Nephron progenitor cell (in vitro differentiated cells): Measurements from ENCODE around the gene DNAJB13.
A peak's percentile ranks its signal among the peaks of the same experiment; 100 is the strongest.

Experiments used
- DNase-seq: peaks from one replicate; pipeline ENCODE4 v3.0.0; 2021
- H3K27ac Mint-ChIP-seq: 2 replicates; pipeline ENCODE4 v1.8.0; 2021; ENCODE audit warnings: mild to moderate bottlenecking, moderate library complexity, mixed read lengths
- H3K27me3 Mint-ChIP-seq: 2 replicates; pipeline ENCODE4 v1.8.0; 2021; ENCODE audit warnings: mild to moderate bottlenecking, low read depth, mixed read lengths; ENCODE audit not compliant: poor library complexity
- H3K36me3 Mint-ChIP-seq: 2 replicates; pipeline ENCODE4 v1.8.0; 2021; ENCODE audit warnings: low read depth, mixed read lengths
- H3K4me1 Mint-ChIP-seq: 2 replicates; pipeline ENCODE4 v1.8.0; 2021; ENCODE audit warnings: mixed read lengths
- H3K4me3 Mint-ChIP-seq: 2 replicates; pipeline ENCODE4 v1.8.0; 2021; ENCODE audit warnings: mild to moderate bottlenecking, moderate library complexity, mixed read lengths
- H3K9me3 Mint-ChIP-seq: 2 replicates; pipeline ENCODE4 v1.8.0; 2021; ENCODE audit warnings: mild to moderate bottlenecking, moderate library complexity, mixed read lengths
- TF ChIP-seq, protein P1 (sequence below): fragments of 200-600 bp; sonication (generic); IDR thresholded peaks from 2 replicates; pipeline ENCODE4 v1.5.0; 2021; ENCODE audit warnings: antibody characterized with exemption

DNAJB13 gene, protein sequence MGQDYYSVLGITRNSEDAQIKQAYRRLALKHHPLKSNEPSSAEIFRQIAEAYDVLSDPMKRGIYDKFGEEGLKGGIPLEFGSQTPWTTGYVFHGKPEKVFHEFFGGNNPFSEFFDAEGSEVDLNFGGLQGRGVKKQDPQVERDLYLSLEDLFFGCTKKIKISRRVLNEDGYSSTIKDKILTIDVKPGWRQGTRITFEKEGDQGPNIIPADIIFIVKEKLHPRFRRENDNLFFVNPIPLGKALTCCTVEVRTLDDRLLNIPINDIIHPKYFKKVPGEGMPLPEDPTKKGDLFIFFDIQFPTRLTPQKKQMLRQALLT

DNA sequence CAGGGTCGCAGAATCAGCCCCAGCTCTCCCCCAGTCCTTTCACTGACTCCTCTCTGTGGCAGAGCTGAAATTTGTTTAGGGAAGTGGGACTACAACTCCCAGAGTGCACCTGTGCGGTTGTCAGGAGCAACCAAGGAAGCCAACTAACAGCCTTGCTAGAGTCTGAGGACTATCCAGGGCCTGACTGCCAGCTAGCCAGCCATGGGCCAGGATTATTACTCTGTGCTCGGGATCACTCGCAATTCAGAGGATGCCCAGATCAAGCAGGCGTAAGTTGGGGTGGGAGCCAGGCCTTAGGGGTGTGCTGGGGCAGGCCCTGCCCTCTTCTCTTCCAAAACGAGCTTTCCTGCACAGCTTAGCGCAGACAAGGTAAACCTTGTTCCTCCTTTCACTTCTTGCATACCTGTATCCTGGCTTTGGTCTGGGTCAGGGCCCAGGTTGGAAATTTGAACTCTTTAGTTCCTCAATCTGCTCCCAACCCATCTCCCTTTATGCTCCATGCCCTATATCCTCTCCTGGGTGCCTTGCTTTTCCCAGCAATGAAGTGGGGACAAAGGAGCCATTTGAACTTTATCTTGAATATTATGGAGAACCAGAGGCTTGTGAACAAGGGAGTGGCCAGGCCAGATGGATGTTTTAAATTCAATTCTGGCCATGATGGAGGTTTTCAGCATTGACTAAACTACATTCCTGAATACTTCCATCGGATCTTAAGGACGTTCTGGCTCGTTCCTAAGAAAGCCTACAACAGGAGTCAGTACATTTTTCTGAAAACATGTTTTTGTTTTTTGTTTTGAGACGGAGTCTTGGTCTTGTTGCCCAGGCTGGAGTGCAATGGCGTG, at the start of gene DNAJB13:
DNAJB13 (plus strand) TSS at position 158 of the 842 bp plus-strand sequence; CDS start at position 202, 44 bp downstream.
- peak; percentile 68 for DNase-seq
- no peak within 1 kb of the TSS for H3K4me3 Mint-ChIP-seq
- peak within 1 kb of the TSS; percentile 49 for H3K27ac Mint-ChIP-seq
- H3K9me3 Mint-ChIP-seq = peaks cover 10% of the 10 kb centered on the region
- peaks cover 15% of the 10 kb centered on the region for H3K36me3 Mint-ChIP-seq
- peaks cover 40% of the 10 kb centered on the region for H3K4me1 Mint-ChIP-seq
- TF ChIP-seq, protein P1, sequence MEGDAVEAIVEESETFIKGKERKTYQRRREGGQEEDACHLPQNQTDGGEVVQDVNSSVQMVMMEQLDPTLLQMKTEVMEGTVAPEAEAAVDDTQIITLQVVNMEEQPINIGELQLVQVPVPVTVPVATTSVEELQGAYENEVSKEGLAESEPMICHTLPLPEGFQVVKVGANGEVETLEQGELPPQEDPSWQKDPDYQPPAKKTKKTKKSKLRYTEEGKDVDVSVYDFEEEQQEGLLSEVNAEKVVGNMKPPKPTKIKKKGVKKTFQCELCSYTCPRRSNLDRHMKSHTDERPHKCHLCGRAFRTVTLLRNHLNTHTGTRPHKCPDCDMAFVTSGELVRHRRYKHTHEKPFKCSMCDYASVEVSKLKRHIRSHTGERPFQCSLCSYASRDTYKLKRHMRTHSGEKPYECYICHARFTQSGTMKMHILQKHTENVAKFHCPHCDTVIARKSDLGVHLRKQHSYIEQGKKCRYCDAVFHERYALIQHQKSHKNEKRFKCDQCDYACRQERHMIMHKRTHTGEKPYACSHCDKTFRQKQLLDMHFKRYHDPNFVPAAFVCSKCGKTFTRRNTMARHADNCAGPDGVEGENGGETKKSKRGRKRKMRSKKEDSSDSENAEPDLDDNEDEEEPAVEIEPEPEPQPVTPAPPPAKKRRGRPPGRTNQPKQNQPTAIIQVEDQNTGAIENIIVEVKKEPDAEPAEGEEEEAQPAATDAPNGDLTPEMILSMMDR = no peak
- peaks cover 10% of the 10 kb centered on the region for H3K27me3 Mint-ChIP-seq

DNA sequence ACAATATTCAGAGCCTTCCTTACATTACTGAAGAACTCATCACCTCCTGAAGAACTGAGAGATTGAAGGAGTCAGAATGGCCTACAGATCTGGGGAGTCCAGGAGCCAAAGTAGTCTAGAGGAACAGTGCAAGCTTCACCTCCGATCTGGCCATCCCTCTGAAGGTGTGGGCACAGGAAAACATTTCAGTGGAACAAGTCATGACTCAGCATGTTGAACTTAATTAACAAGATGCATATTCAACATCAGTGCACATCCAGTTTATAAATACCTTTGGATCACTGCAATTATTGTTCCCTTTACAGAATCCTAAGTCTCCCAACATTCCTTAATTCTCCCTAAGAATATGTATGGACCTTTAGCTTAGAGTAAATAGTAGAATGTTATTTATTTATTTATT, 48.5 kb upstream of the DNAJB13 start:
- H3K27ac Mint-ChIP-seq = no peak overlapping the region
- H3K36me3 Mint-ChIP-seq = peaks cover 56% of the 10 kb centered on the region
- H3K27me3 Mint-ChIP-seq = no peaks in the 10 kb centered on the region
- no peak overlapping the region for H3K4me3 Mint-ChIP-seq
- H3K9me3 Mint-ChIP-seq = no peaks in the 10 kb centered on the region
- DNase-seq = no peak
- TF ChIP-seq, protein P1 = no peak
- no peaks in the 10 kb centered on the region for H3K4me1 Mint-ChIP-seq

DNA sequence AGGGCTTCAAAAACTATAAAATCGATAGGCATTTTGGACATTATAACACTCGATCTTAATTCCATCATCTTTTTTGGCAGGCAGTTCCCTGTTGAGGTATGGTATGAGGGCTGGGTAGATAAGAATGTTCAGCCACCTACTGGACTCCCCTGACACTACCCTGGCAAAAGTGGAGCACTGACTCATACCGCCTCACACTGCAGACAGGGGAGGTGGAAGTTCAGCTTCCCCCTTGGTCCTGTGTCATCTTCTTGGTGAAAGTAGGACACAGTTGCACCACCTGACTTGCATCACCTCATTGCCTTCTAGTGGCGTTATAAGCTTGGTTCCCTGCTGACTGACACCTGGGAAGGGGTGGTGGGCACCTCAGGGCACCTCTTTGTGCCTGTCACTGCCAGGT, 43.6 kb upstream of the DNAJB13 start:
- H3K27me3 Mint-ChIP-seq = no peaks in the 10 kb centered on the region
- no peak overlapping the region for H3K4me3 Mint-ChIP-seq
- H3K9me3 Mint-ChIP-seq = no peaks in the 10 kb centered on the region
- no peak overlapping the region for H3K27ac Mint-ChIP-seq
- no peak for DNase-seq
- H3K36me3 Mint-ChIP-seq = peaks cover 45% of the 10 kb centered on the region
- no peaks in the 10 kb centered on the region for H3K4me1 Mint-ChIP-seq
- TF ChIP-seq, protein P1 = no peak

DNA sequence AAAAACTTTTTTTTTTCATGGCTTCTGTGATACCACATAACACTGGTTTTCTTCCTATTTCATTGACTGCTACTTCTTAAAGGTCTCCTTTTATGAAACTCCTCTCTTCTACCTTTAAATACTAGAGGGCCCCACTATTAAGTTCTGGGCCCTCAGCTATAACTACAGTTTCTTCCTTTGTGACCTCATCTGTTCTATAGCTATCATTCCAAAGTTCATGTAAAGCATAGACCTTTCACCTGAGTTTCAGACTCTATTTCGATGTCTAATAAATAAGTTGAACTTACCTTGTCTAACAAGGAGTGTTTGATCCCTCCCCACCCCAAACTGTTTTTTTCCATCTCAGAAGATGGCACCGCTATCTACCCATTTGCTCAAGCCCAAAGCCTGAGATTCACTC, 38.8 kb upstream of the DNAJB13 start:
- Mint-ChIP-seq H3K36me3 (peaks cover 52% of the 10 kb centered on the region), H3K27me3 (peaks cover 3% of the 10 kb centered on the region), H3K9me3 (no peaks in the 10 kb centered on the region), H3K4me3 (no peak overlapping the region), H3K27ac (no peak overlapping the region), H3K4me1 (no peaks in the 10 kb centered on the region)
- TF ChIP-seq, protein P1 = no peak
- no peak for DNase-seq

DNA sequence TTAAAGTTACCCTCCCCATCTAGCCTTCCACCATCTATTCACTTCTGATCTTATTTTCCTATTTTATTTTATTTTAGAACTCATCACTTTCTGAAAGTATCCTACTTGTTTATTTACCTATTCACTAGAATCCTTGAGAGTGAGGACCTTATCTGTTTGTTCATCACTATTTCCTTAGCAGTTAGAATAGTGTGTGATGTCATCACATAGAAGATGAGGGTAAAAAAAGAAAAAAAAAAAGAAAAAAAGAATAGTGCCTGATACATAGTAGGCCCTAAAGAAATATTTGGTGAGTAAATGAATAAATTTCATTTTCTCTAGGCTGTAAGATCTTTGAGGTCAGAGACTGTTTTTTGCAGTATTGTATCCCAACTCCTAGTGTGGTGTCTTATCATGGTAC, 37.4 kb upstream of the DNAJB13 start:
- TF ChIP-seq, protein P1 = no peak
- Mint-ChIP-seq H3K27me3 (peaks cover 3% of the 10 kb centered on the region), H3K9me3 (no peaks in the 10 kb centered on the region), H3K27ac (no peak overlapping the region), H3K36me3 (peaks cover 45% of the 10 kb centered on the region), H3K4me3 (no peak overlapping the region), H3K4me1 (no peaks in the 10 kb centered on the region)
- no peak for DNase-seq
